MM.1S (cell line): ENCODE results near the gene DIS3L2.

ENCODE experiments used
- EZH2 ChIP-seq: fragments of 300-600 bp; sonication (generic); optimal IDR thresholded peaks from 2 replicates; pipeline ENCODE3; 2017; ENCODE audit warnings: low read depth, mild to moderate bottlenecking, antibody characterized with exemption, low read length, mixed read lengths
- EZH2phosphoT487 ChIP-seq: fragments of 300-600 bp; sonication (generic); IDR thresholded peaks from 2 replicates; pipeline ENCODE4 v1.6.1; 2018; ENCODE audit warnings: antibody characterized with exemption, low read length
- TF ChIP-seq, protein P1 (sequence below): fragments of 300-600 bp; sonication (generic); IDR thresholded peaks from 2 replicates; pipeline ENCODE4 v1.5.1; 2016; ENCODE audit warnings: antibody characterized with exemption, low read length, mixed read lengths

DNA sequence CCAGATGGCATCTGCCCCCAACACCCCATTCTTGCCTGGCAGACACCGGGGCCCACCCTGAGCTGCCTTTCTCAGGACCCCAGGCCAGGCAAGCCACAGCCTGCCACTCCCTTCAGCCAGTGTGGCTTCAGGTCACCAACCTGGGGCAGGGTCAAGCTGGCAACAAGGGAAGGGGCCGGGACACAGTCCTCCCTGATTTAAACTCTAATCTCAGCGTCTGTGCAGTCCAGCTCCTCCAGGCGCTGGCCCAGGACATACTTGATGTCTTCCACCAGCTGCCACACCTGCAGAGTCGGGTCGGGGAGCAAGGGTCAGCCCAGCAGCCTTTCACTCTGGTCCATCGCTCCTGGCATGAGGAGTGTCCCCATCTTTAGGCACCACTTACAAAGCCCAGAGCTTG, 388.0 kb downstream of the DIS3L2 start:
- TF ChIP-seq, protein P1, sequence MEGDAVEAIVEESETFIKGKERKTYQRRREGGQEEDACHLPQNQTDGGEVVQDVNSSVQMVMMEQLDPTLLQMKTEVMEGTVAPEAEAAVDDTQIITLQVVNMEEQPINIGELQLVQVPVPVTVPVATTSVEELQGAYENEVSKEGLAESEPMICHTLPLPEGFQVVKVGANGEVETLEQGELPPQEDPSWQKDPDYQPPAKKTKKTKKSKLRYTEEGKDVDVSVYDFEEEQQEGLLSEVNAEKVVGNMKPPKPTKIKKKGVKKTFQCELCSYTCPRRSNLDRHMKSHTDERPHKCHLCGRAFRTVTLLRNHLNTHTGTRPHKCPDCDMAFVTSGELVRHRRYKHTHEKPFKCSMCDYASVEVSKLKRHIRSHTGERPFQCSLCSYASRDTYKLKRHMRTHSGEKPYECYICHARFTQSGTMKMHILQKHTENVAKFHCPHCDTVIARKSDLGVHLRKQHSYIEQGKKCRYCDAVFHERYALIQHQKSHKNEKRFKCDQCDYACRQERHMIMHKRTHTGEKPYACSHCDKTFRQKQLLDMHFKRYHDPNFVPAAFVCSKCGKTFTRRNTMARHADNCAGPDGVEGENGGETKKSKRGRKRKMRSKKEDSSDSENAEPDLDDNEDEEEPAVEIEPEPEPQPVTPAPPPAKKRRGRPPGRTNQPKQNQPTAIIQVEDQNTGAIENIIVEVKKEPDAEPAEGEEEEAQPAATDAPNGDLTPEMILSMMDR: no peak
- no peak for TF ChIP-seq EZH2phosphoT487
- TF ChIP-seq EZH2: no peak
